HL-60/S4 treated with retinoic acid at 250 ng/mL for 4 days and 3 days (cell line): ENCODE measurements around the gene EDRF1.
"Not testable (repeated sequence)": the region's sequence is repeated elsewhere in the genome, so short reads cannot be mapped to it uniquely, and the experiment has no call there.

Experiments used
- in situ Hi-C: fragments of 300-500 bp; cut with MboI; formaldehyde crosslinking; loops from 2 replicates; pipeline ENCODE4 v1.7.0; 2022; ENCODE audit warnings: low sequenced_read_pairs

Gene EDRF1

GRCh38 chr10:125707541-125708468 is 11.7 kb upstream of the EDRF1 start:
- in situ Hi-C loops = no loop called here

GRCh38 chr10:125708971-125709503 is 10.5 kb upstream of the EDRF1 start:
- in situ Hi-C loops = no loop called here

GRCh38 chr10:125709553-125710474 is 9.7 kb upstream of the EDRF1 start:
- in situ Hi-C loops = no loop called here

- in situ Hi-C loops = no loop called here
These were observed 8.3 kb upstream of the EDRF1 start for GRCh38 chr10:125711110-125711750.

- in situ Hi-C loops = not testable (repeated sequence)
These were observed 4.8 kb upstream of the EDRF1 start for GRCh38 chr10:125714728-125715127.

- in situ Hi-C loops = no loop called here
These were observed 483 bp downstream of the EDRF1 start for GRCh38 chr10:125720002-125720382.

GRCh38 chr10:125721035-125721434 is 1.5 kb downstream of the EDRF1 start:
- in situ Hi-C loops = no loop called here

GRCh38 chr10:125722811-125723210 is 3.3 kb downstream of the EDRF1 start:
- in situ Hi-C loops = no loop called here

GRCh38 chr10:125726914-125727313 is 7.4 kb downstream of the EDRF1 start:
- in situ Hi-C loops = no loop called here

- in situ Hi-C loops = no loop called here
These were observed 7.9 kb downstream of the EDRF1 start for GRCh38 chr10:125727436-125727835.

- in situ Hi-C loops = no loop called here
These were observed 14.6 kb downstream of the EDRF1 start for GRCh38 chr10:125734148-125734547.

GRCh38 chr10:125734823-125735222 is 15.3 kb downstream of the EDRF1 start:
- in situ Hi-C loops = no loop called here

GRCh38 chr10:125738206-125738605 is 18.7 kb downstream of the EDRF1 start:
- in situ Hi-C loops = no loop called here

GRCh38 chr10:125739994-125740679 is 20.6 kb downstream of the EDRF1 start:
- in situ Hi-C loops = no loop called here

GRCh38 chr10:125742465-125742864 is 23.0 kb downstream of the EDRF1 start:
- in situ Hi-C loops = no loop called here

GRCh38 chr10:125744909-125745308 is 25.4 kb downstream of the EDRF1 start:
- in situ Hi-C loops = no loop called here

- in situ Hi-C loops = no loop called here
These were observed 27.9 kb downstream of the EDRF1 start for GRCh38 chr10:125747417-125747816.

GRCh38 chr10:125756196-125756595 is 36.7 kb downstream of the EDRF1 start:
- in situ Hi-C loops = no loop called here

- in situ Hi-C loops = no loop called here
These were observed 37.5 kb downstream of the EDRF1 start for GRCh38 chr10:125756853-125757487.

GRCh38 chr10:125757742-125758141 is 38.2 kb downstream of the EDRF1 start:
- in situ Hi-C loops = no loop called here
